GM12892 (cell line): Measurements from ENCODE around the gene ATXN1.

Experiments
- POLR2A ChIP-seq: IDR thresholded peaks from 2 replicates; pipeline ENCODE4 v1.6.1; 2011; ENCODE audit warnings: low read depth, low read length, control low read depth
- POLR2AphosphoS5 ChIP-seq: IDR thresholded peaks from 2 replicates; pipeline ENCODE4 v1.6.1; 2011; ENCODE audit warnings: low read depth, low read length, control low read depth

- TF ChIP-seq POLR2AphosphoS5 (no peak), POLR2A (no peak)
These were observed 406.0 kb downstream of the ATXN1 start for GRCh38 chr6:16355238-16355637.
